ENCODE data around the gene CCIN. TPM values are rescaled to one million over a fixed set of nuclear protein-coding genes. Genes with fewer than 3 reads are reported as not detected.
"Not testable (repeated sequence)": the region's sequence is repeated elsewhere in the genome, so short reads cannot be mapped to it uniquely, and the experiment has no call there.

The CCIN gene
- total RNA-seq, 2 donors from 2014 or later, result 0.18 to 0.35 TPM

GRCh38 chr9:36174731-36175130 lies 5.5 kb downstream of the CCIN start:
- WGBS, 2 experiments (ENCODE audit: insufficient coverage in 1 of 2, insufficient read length in 1 of 2), result 86% methylated on average over 3 of the region's 3 CpGs; no CpG with 5 or more reads in 1 of the 2 experiments
- H3K27ac ChIP-seq (ENCODE audit: low read depth, low read length), result no peak overlapping the region
- peaks cover 6% of the 10 kb centered on the region for H3K27me3 Mint-ChIP-seq (ENCODE audit: insufficient read depth)
- H3K4me3 Mint-ChIP-seq, result no peak overlapping the region
- no peaks in the 10 kb centered on the region for H3K4me1 ChIP-seq (ENCODE audit: control insufficient read depth, insufficient read depth, low read length)
- H3K9ac ChIP-seq (ENCODE audit: extremely low read depth, low read length, poor library complexity, severe bottlenecking), result no peak overlapping the region
- H3K4me1 Mint-ChIP-seq, result peaks cover 4% of the 10 kb centered on the region
- no peak for TF ChIP-seq CTCF (conservative IDR thresholded peaks at IDR 0.05)
- H3K27ac Mint-ChIP-seq, result no peak overlapping the region
- no peak overlapping the region for H3K4me3 ChIP-seq (ENCODE audit: low read length)
- peaks cover 22% of the 10 kb centered on the region for H3K9me3 Mint-ChIP-seq
- DNase-seq, result no peak
- H3K36me3 Mint-ChIP-seq (ENCODE audit: low read depth), result peaks cover 2% of the 10 kb centered on the region
- H3K9me3 ChIP-seq (ENCODE audit: control insufficient read depth, low read length), result peaks cover 12% of the 10 kb centered on the region
- H3K27me3 ChIP-seq (ENCODE audit: control insufficient read depth, insufficient read depth, low read length, poor library complexity, severe bottlenecking), result no peaks in the 10 kb centered on the region
- no peaks in the 10 kb centered on the region for H3K36me3 ChIP-seq (ENCODE audit: control insufficient read depth, insufficient read depth, low read length)

GRCh38 chr9:36175209-36175608 lies 6.0 kb downstream of the CCIN start:
- not testable (repeated sequence) for H3K4me1 Mint-ChIP-seq; H3K9ac ChIP-seq (ENCODE audit: extremely low read depth, low read length, poor library complexity, severe bottlenecking); H3K27me3 ChIP-seq (ENCODE audit: control insufficient read depth, insufficient read depth, low read length, poor library complexity, severe bottlenecking); H3K4me1 ChIP-seq (ENCODE audit: control insufficient read depth, insufficient read depth, low read length); H3K36me3 Mint-ChIP-seq (ENCODE audit: low read depth); DNase-seq; H3K27ac Mint-ChIP-seq; H3K4me3 ChIP-seq (ENCODE audit: low read length); H3K36me3 ChIP-seq (ENCODE audit: control insufficient read depth, insufficient read depth, low read length); H3K4me3 Mint-ChIP-seq; H3K27ac ChIP-seq (ENCODE audit: low read depth, low read length); H3K27me3 Mint-ChIP-seq (ENCODE audit: insufficient read depth)
- 99 to 100% methylated on average over 2 to 3 of the region's 3 CpGs for WGBS, 2 experiments (ENCODE audit: insufficient coverage in 1 of 2, insufficient read length in 1 of 2)
- H3K9me3 Mint-ChIP-seq, result peaks cover 26% of the 10 kb centered on the region
- H3K9me3 ChIP-seq (ENCODE audit: control insufficient read depth, low read length), result peaks cover 17% of the 10 kb centered on the region

GRCh38 chr9:36176496-36176895 lies 7.3 kb downstream of the CCIN start:
- not testable (repeated sequence) for H3K36me3 ChIP-seq (ENCODE audit: control insufficient read depth, insufficient read depth, low read length); H3K4me1 Mint-ChIP-seq; H3K27ac Mint-ChIP-seq; H3K27ac ChIP-seq (ENCODE audit: low read depth, low read length); H3K9ac ChIP-seq (ENCODE audit: extremely low read depth, low read length, poor library complexity, severe bottlenecking); H3K4me3 Mint-ChIP-seq; H3K4me3 ChIP-seq (ENCODE audit: low read length); H3K4me1 ChIP-seq (ENCODE audit: control insufficient read depth, insufficient read depth, low read length); H3K27me3 ChIP-seq (ENCODE audit: control insufficient read depth, insufficient read depth, low read length, poor library complexity, severe bottlenecking); H3K27me3 Mint-ChIP-seq (ENCODE audit: insufficient read depth); DNase-seq; H3K36me3 Mint-ChIP-seq (ENCODE audit: low read depth)
- peaks cover 39% of the 10 kb centered on the region for H3K9me3 Mint-ChIP-seq
- 89 to 94% methylated on average over 8 to 10 of the region's 10 CpGs for WGBS, 2 experiments (ENCODE audit: insufficient coverage in 1 of 2, insufficient read length in 1 of 2)
- H3K9me3 ChIP-seq (ENCODE audit: control insufficient read depth, low read length), result peaks cover 29% of the 10 kb centered on the region

- Histone ChIP-seq H3K36me3 (ENCODE audit: control insufficient read depth, insufficient read depth, low read length) (no peaks in the 10 kb centered on the region), H3K4me1 (ENCODE audit: control insufficient read depth, insufficient read depth, low read length) (no peaks in the 10 kb centered on the region), H3K27me3 (ENCODE audit: control insufficient read depth, insufficient read depth, low read length, poor library complexity, severe bottlenecking) (no peaks in the 10 kb centered on the region), H3K27ac (ENCODE audit: low read depth, low read length) (no peak overlapping the region), H3K4me3 (ENCODE audit: low read length) (no peak overlapping the region), H3K9me3 (ENCODE audit: control insufficient read depth, low read length) (peaks cover 29% of the 10 kb centered on the region), H3K9ac (ENCODE audit: extremely low read depth, low read length, poor library complexity, severe bottlenecking) (no peak overlapping the region)
- 89 to 95% methylated on average over 2 of the region's 4 CpGs for WGBS, 2 experiments (ENCODE audit: insufficient coverage in 1 of 2, insufficient read length in 1 of 2)
- Mint-ChIP-seq H3K27ac (no peak overlapping the region), H3K4me3 (no peak overlapping the region), H3K4me1 (peaks cover 4% of the 10 kb centered on the region), H3K36me3 (ENCODE audit: low read depth) (peaks cover 2% of the 10 kb centered on the region), H3K9me3 (peaks cover 49% of the 10 kb centered on the region), H3K27me3 (ENCODE audit: insufficient read depth) (peaks cover 7% of the 10 kb centered on the region)
- no peak for TF ChIP-seq CTCF (conservative IDR thresholded peaks at IDR 0.05)
- no peak for DNase-seq
Observed at GRCh38 chr9:36177571-36177970, 8.4 kb downstream of the CCIN start.

- peaks cover 53% of the 10 kb centered on the region for H3K9me3 Mint-ChIP-seq
- H3K27ac Mint-ChIP-seq; H3K4me1 ChIP-seq (ENCODE audit: control insufficient read depth, insufficient read depth, low read length); H3K4me1 Mint-ChIP-seq; H3K27ac ChIP-seq (ENCODE audit: low read depth, low read length); H3K36me3 ChIP-seq (ENCODE audit: control insufficient read depth, insufficient read depth, low read length); DNase-seq; H3K27me3 Mint-ChIP-seq (ENCODE audit: insufficient read depth); H3K36me3 Mint-ChIP-seq (ENCODE audit: low read depth); H3K4me3 ChIP-seq (ENCODE audit: low read length); H3K27me3 ChIP-seq (ENCODE audit: control insufficient read depth, insufficient read depth, low read length, poor library complexity, severe bottlenecking); H3K9ac ChIP-seq (ENCODE audit: extremely low read depth, low read length, poor library complexity, severe bottlenecking); H3K4me3 Mint-ChIP-seq: not testable (repeated sequence)
- peaks cover 29% of the 10 kb centered on the region for H3K9me3 ChIP-seq (ENCODE audit: control insufficient read depth, low read length)
- 86 to 91% methylated on average over 1 to 5 of the region's 6 CpGs for WGBS, 2 experiments (ENCODE audit: insufficient coverage in 1 of 2, insufficient read length in 1 of 2)
Observed at GRCh38 chr9:36180243-36180642, 11.1 kb downstream of the CCIN start.

All from endodermal cell (in vitro differentiated cells).